Right renal cortex interstitium (tissue), 3 donors: ENCODE results near the gene LSM4. TPM values are rescaled to one million over a fixed set of nuclear protein-coding genes. Genes with fewer than 3 reads are reported as not detected.

Experiments used
- DNase-seq, 3 donors: peaks; one replicate each; pipeline ENCODE4 v3.0.0-alpha.2; 2013; ENCODE audit warnings: low read depth in 3 of 3, low spot score in 2 of 3
- polyA plus RNA-seq, 3 donors: library from polyadenylated mRNA; unstranded; fragments of 120-200 nt; gene quantifications; one replicate each; pipeline ENCODE4 v1.2.1, GENCODE V29; 2013; ENCODE audit not compliant: insufficient read length in 3 of 3

The LSM4 gene
- polyA plus RNA-seq, 3 donors = 87.7 to 90.8 (median 88.0) TPM

DNA sequence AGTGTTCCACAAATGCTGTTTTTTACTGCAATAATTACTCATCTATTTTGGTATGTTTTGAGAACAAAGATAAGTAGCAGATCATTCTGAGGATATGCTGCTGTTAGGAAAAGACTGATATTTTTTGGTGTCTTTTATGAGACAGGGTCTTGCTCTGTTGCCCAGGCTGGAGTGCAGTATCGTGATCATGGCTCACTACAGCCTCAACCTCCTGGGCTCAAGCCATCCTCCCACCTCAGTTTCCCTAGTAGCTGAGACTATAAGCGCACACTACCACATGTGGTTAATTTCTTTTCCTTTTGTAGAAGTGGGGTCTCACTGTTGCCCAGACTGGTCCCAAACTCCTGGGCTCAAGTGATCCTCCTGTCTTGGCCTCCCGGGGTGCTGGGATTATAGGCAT is 9.5 kb downstream of the LSM4 start:
- no peak for DNase-seq

DNA sequence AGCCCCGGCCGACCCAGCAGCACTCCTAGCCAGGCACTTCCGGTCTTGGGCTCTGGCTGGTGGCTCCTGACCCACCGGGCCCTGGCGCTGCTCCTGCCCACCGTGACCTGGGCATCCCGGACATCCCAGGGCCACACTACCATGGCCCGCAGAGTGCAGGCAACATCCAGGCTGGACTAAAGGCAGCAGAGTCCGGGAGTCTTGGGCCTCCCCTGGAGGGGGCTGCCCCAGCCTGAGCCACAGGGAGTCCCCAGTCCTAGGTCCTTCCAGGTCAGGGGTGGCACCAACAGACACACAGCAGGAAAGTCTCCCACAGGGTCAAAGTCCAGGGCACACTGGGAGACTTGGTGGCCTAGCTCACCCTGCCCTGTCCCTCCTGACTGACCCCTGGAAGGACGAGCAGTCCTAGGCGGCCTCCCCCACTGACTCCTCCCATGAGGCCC is 10.8 kb downstream of the LSM4 start:
- DNase-seq = no peak

DNA sequence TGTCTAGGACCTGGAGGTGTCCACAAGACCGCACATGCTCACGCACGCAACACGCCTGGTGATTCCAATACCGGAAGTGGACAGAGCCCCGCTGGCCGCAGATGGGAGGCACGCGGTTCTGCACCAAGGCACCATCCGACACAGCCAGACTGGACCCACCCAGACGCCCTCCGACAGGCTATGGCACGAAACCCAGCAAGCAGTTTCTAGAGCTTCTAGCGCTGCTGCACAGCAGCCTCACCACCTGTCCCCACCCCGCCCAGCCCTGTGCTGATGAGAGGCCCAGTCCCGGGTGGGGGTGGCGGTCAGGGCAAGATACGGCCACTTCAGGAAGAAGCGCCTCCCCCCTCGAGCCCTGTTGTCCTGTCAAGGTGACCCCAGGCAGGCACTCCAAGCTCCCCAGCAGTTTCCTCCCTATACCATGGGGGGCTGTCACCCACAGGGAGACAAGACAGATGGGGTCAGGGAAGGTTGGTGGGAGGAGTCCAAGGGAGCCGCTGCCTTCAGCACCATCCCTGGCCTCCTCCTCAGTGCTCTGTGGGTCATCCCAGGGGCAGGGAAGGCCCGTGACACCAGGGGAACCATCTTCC is 11.3 kb downstream of the LSM4 start:
- DNase-seq = no peak

DNA sequence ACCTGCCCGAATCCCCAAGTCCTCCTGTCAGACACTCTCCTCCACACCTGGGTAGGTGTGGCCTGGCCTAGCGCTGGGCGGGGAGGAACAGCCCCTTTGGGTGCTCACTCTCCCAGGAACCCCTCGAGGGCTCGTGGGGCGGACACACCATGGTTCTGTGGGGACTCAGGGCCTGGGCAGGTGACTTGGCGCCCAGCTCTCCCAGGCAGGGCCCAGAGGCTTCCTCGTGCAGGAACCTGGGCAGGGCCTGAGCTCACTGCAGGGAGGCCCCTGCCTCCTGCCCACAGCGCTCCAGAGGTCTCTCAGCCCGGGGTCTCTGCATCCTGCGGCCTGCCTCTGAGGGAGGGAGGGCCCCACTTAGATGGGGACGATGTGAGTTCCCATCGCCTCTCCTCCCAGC is 11.9 kb downstream of the LSM4 start:
- no peak for DNase-seq

DNA sequence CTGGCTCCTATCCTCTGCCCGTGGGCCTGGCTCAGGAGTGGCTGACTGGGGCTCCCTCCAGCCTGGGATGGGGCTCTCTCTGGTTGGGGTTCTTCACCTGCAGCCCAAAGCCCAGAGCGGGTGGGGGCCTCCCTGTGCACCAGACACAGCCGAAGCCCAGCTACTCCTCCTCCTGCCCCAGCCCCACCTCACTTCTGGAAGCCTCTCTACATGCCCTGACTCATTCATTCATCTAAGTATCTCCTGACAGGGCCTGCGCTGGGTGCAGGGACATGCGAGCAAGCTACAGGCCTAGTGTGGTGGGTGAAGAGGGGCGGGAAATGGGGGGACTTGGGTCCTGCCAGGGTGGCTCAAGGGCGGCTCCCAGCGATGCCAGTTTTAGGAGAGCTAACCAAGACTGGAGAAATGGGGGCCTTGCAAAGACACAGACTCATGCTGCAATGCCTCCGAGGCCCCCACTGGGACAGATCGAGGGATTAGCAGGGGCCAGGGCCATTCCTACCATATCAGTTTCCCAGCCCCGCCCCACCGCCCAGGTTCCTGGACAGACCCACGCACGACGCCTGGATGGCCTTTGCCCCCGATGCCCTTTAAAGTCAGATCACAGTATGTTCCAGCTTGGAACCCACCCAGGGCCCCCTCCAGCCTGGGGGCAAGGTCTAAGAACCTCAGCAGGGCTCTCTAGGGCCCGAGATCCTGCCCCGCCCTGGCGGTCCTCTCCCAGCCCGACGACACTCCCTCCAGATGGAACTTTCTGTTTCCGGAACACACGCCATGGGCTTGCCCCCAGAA is 12.6 kb downstream of the LSM4 start:
- DNase-seq = no peak

DNA sequence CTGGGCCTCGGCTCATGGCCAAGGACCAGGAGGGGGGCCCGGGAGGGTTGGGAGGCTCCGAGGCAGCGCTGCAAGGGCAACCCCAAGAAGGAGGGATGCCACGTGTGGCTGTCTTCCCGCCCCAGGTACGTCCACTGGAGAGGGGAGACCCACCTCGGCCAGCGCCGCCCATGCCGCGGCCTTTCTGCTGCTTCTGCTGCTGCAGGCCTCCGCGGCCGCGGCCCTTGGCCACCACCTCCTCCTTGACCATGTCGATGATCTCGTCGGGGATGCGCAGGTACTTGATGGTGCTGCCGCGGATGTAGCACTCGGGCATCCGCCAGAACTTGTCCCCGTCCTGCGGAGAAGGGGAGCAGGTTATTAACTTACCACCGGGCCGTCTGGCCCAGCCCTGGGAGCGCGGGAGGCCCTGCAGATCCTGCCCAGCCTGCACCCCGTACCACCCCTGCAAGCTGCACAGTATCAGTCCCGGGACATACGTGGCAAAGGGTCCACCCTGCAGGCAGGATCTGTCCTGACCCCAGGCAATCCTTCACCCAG is 13.3 kb downstream of the LSM4 start:
- no peak for DNase-seq

DNA sequence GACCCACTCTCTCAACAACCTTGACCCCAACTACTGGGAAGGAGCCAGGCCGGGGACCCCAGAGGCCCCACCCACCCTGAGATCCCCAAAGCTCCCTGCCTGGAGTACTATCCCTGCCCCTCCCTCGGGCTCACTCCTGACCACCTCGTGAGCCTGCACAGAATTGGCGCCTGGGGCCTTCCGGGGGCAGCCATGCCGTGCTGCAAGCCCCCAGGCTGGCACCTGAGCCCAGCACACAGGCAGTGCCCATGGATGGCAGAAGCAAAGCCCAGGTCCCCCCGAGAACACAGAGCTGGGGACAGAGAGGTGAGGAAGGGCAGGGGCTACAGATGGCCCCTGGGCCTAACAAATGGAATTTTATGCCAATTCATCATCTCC is 13.9 kb downstream of the LSM4 start:
- no peak for DNase-seq

DNA sequence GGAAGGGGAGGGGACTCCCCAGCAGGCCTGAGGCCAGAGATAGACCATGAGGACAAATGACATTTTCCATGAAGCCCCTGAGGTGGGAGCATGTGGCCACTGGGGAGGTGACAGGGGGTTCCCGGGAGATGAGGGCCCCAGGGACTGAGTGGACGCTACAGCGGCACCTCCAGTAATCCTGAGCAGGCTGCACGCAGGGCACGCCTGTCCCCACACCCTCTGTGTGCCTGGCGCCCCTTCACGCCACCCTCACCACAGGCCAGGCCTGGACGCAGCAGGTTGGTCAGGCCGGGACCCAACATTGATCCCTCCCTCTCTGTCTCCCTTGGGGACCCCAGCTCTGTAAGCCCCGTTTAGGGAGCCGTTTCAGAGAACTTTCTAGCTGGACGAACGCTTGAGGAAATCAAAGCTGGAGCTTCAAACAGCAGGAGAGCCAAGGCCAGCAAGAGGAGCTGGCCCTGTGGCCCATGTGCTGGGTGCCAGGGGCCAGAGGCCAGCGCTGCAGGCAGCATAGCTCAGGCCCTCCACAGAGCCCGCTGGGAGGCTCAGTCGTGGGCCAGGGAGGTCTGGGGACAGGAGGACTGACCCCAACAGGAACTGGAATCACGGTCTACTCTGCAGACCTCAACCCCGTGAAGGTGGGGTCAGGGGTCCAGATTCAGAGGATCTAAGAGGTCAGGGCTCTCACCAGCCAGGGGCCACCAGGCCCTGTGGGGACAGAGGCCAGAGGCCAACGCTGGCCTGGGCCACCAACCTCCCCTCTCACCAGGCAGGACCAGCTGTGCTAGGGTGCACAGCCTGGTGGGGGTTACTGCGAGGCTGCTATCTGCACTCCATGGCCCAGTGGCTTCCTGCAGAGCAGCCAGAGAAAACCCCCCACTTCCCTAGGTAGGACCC is 14.6 kb downstream of the LSM4 start:
- DNase-seq = no peak

DNA sequence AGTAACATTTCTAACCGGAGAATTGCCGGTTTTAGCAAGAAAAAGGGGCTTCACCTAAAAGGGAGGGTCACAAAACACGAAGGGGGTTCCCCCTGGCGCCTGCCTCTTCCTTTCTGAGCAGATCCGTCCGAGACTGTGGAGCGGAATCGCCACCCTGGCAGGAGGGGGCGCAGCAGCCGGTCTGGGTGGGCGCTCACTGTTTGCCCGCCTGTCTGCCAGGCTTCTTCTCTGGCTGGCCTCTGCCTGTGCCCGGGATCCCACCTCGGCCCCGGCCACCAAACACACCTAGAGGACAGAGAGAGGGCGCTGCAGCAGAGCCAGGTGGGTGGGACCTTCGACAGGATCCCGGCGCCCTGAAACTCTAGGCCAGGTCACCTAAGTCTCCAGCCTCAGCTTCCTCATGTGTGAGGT is 15.6 kb downstream of the LSM4 start:
- no peak for DNase-seq

DNA sequence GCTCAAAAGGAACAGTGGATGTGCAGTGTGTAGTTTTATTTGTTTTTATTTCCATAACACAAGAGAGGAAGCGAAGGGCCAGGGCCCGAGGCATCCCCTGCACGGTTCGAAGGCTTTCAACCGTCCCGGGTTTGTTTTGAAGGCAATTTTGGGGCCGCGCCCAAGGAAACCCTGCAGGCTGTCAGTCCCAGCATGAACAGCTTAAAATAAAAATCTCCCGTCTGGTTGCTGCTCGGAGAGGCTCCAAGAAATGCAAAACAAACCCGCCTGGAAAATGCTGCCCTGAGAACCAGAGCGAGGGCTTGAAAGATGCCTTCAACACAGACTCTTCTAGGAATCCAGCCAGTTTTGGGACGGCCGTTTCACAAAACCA is 16.0 kb downstream of the LSM4 start:
- no peak for DNase-seq

DNA sequence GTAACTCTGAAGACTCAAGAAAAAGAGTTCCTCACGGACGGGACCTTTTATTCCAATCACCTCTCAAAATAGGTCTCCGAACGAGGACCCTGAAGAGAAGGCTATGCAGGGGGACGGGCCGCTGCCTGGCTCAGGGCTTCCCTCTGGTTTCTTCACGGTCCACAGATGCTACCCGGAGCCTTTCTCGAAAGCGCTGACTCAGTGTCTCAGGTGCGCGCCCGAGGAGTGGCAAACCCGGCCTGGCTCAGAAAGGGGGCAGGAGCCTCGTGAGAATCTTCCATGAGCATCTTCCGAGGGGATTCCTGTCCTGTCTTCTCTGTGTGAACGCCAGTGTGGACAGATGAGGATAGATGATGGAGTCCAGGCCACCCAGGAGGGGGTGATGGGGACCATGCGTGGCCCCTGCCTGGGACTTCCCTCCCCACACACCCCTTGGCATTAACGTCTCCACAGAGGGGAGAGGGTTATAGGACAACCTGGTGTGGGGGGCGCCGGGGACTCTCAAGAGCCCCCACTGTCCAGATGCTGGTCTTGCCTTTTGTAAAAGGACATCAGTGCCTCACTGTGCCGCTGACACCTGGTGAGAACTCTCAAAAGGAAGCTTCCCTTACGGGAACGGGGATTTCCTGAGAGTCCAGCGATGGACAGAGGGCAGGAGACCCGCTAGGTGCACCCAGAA is 16.5 kb downstream of the LSM4 start:
- DNase-seq = no peak

DNA sequence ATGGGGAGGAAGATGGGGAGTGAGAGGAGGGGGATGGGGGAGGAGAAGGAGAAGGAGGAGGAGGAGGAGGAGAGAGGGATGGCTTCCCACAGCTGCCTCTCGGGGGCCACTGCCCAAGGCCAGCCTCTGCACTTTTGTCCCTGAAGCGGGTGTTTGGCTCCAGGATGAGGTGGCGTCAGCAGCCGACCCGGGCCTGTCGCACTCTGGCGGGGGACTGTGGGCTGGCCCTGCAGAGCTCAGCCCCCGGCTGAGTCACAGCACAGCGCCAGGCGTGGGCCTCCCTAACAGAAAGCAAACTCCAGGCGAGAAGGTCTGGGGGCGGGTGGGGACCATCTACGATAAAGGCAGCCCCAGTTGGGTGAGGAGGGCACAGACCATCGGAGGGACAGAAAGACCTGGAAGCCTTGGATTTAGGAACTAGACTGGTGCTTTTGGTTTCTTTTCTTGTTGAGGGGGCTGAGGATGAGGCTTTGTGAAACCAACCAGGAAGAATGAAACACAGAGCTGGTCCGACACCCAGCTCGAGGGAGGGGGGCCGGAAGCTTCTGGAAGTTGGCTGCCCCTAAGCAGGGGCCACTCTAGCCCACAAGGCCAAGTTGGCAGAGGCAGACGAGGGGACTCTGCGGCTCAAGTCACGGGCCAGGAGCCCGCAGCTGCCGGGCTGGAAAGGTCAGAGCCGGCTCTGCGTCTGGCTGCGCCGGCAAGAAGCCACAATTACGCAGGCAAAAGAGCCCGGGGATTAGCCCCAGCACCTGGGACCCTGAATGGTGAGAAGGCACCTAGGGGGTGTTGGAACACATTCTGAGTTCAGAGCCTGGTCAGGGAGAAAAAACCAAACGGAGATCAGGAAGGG is 18.2 kb downstream of the LSM4 start:
- DNase-seq = peak in 1 of 3 donors; percentile 63

DNA sequence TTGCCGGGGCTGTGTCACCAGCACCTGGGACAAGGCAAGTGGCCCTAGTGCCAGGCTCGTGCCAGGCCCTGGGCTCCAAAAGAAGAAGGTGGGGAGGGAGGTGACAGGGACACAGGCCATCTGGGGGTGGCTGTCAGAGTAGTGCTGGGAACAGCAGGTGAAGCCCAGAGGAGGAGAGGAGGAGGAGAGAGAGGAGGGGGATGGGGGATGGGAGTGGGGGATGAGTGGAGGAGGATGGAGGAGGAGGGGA is 18.7 kb downstream of the LSM4 start:
- peak in 1 of 3 donors; percentile 49 for DNase-seq

DNA sequence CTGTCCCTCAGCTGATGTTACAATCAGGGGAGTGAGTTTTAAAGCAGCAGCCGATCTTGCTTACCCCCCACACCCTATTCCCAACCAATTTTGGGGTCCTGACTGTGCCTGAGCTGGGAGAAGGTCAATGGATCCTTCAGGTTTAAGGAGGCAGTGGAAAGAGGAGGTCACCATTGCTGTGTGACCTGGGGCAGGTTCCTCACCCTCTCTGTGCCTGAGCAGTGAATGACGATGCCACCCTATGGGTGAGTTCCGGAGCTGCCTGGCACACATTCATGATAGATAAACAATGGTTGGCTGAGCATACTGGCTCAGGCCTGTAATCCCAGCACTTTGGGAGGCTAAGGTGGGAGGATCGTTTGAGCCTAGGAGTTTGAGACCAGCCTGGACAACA is 21.2 kb downstream of the LSM4 start:
- DNase-seq = no peak

DNA sequence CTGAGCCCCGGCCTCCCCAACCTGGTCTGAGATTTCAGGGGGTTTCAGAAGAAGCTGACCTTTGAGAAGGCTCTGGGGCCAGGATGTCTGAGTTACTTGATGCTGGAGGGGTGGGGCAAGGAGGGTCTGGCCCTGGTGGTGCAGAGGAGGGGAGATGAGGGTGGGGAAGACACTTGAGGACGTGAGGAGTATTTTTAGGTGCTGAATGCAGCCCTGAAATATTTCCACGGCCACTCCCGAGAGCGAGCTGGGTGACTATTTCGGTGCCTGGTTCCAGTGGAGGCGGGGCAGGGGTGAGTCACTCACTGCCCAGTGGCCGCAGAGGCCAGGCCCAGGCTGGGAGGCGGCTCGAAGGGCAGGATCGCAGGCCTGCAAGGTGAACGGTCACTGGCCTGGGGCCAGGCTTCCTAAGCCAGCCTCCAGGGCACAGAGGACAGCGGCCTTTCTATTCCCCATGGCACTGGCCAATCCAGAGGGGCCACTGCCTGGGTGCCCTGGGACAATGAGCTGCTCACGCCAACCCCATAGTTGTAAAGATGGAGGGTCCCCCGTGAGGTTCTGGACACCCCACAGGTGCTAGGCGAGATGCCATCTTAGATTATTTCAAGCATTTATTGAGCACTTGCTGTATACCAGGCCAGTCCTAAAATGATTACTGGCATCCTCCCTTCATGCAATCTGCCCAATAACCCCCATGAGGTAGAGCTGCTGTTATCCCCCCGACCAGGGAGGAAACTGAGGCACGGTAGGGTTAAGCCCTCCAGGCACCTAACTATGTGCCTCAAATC is 21.8 kb downstream of the LSM4 start:
- no peak for DNase-seq

DNA sequence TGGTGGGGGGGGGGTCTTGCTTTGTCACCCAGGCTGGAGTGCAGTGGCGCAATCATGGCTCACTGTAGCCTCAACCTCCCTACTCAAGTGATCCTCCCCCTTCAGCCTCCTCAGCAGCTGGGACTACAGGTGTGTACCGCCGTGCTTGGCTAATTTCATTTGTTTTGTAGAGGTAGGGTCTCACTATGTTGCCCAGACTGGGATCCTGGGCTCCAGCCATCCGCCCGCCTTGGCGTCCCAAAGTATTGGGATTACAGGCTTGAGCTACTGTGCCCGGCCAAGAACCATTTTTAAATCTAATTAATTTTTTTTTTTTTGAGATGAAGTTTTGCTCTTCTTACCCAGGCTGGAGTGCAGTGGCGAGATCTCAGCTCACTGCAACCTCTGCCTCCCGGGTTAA is 23.2 kb downstream of the LSM4 start:
- no peak for DNase-seq

DNA sequence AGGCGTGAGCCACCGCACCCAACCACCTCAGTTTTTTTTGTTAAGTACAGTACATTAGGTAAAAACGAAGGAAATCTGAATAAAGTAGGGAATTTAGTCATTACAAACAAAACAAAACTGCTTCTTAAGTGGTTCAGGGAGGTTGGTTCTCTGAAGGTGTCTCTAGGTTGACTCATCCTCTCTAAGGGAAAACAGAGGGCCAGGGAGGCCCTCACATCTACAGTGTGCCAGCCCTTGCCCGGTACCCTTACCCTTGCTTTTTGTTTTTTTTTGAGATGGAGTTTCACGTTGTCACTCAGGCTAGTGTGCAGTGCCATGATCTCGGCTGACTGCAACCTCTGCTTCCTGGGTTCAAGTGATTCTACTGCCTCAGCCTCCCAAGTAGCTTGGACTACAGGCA is 24.3 kb downstream of the LSM4 start:
- DNase-seq = no peak

DNA sequence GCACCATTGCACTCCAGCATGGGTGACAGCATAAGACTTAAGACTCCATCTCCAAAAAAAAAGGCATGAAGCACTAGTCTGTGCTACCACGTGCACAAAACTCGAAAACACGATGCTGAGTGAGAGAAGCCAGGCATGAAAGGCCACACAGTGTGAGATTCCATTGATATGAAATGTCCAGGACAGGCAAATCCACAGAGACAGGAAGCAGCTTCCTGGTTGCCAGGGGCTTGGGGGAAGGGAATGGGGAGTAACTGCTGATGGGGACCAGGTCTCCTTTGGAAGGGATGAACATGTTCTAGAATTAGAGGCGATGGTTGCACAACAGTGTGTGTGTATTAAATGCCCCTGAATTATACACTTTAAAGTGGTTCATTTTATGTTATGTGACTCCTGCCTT is 25.6 kb downstream of the LSM4 start:
- DNase-seq = no peak

DNA sequence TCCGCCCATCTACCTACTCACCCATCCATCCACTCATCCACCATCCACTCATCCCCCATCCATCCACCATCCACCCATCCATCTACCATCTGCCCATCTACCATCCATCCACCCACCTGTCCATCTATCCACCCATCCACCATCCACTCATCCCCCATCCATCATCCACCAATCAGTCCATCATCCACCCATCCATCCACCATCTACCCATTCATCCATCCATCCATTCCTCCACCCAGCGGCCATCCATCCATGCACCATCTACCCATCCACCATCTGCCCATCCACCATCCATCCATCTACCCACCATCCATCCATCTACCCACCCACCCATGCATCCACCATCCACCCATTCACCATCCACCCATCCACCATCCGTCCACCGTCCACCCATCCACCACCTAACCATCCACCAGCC is 27.8 kb downstream of the LSM4 start:
- DNase-seq = no peak
